Measurements from ENCODE around the gene ADORA1. TPM values are rescaled to one million over a fixed set of nuclear protein-coding genes. Genes with fewer than 3 reads are reported as not detected.

The ADORA1 gene
- total RNA-seq, 2 experiments from 2014 or later, result not detected

- Mint-ChIP-seq H3K27me3 (peaks cover 5% of the 10 kb centered on the region), H3K9me3 (no peaks in the 10 kb centered on the region), H3K27ac (no peak within 1 kb of the TSS), H3K4me1 (ENCODE audit: low read depth) (no peaks in the 10 kb centered on the region), H3K4me3 (no peak within 1 kb of the TSS), H3K36me3 (ENCODE audit: low read depth) (no peaks in the 10 kb centered on the region)
- no peaks in the 10 kb centered on the region for H3K27me3 ChIP-seq (ENCODE audit: control insufficient read depth in 1 of 2, insufficient read depth in 2 of 2, low read length in 2 of 2)
- ChIA-PET CTCF (interaction anchor here (0.7 kb wide), 1 partner anchor 42 kb away, joined by 3 read pairs; no protein-coding TSS in a partner anchor), POLR2A (no interaction called here)
- H3K4me3 ChIP-seq (ENCODE audit: low read length), result no peak within 1 kb of the TSS
- DNase-seq, result peak in 1 of 14 experiments; percentile 4
- no peaks in the 10 kb centered on the region for H3K9me3 ChIP-seq (ENCODE audit: control insufficient read depth in 1 of 2, insufficient read depth in 1 of 2, low read length in 2 of 2)
- TF ChIP-seq CTCF (IDR thresholded peaks at IDR 0.05), result no peak
- H3K36me3 ChIP-seq (ENCODE audit: insufficient read depth, low read length), result no peaks in the 10 kb centered on the region
- H3K27ac ChIP-seq (ENCODE audit: low read depth in 1 of 2, low read length in 2 of 2), result no peak within 1 kb of the TSS
- intact Hi-C loops (cut with DNase I, micrococcal nuclease), result no loop called here
- no peak for ATAC-seq (ENCODE audit: poor library complexity)
- no peaks in the 10 kb centered on the region for H3K4me1 ChIP-seq (ENCODE audit: insufficient read depth, low read length)
Observed at GRCh38 chr1:203186446-203187303, 59.1 kb downstream of the ADORA1 start, which contains the start of gene CHI3L1. Gene CHI3L1 (minus strand): TSS chr1:203186704. CDS start chr1:203186623, 81 bp downstream.

GRCh38 chr1:203187304-203187685 is 59.8 kb downstream of the ADORA1 start:
- no peaks in the 10 kb centered on the region for H3K9me3 Mint-ChIP-seq
- ATAC-seq (ENCODE audit: poor library complexity) (no peak), DNase-seq (peak in 1 of 14 experiments; percentile 2)
- ChIA-PET CTCF (interaction anchor here (0.7 kb wide), 1 partner anchor 43 kb away, joined by 3 read pairs; no protein-coding TSS in a partner anchor), POLR2A (no interaction called here)
- intact Hi-C loops (cut with DNase I, micrococcal nuclease), result no loop called here
- H3K27ac Mint-ChIP-seq, result no peak overlapping the region
- Histone ChIP-seq H3K9me3 (ENCODE audit: control insufficient read depth in 1 of 2, insufficient read depth in 1 of 2, low read length in 2 of 2) (no peaks in the 10 kb centered on the region), H3K27ac (ENCODE audit: low read depth in 1 of 2, low read length in 2 of 2) (no peak overlapping the region), H3K4me3 (ENCODE audit: low read length) (no peak overlapping the region), H3K4me1 (ENCODE audit: insufficient read depth, low read length) (no peaks in the 10 kb centered on the region), H3K36me3 (ENCODE audit: insufficient read depth, low read length) (no peaks in the 10 kb centered on the region), H3K27me3 (ENCODE audit: control insufficient read depth in 1 of 2, insufficient read depth in 2 of 2, low read length in 2 of 2) (no peaks in the 10 kb centered on the region)
- no peaks in the 10 kb centered on the region for H3K4me1 Mint-ChIP-seq (ENCODE audit: low read depth)
- H3K27me3 Mint-ChIP-seq, result peaks cover 5% of the 10 kb centered on the region
- H3K36me3 Mint-ChIP-seq (ENCODE audit: low read depth), result no peaks in the 10 kb centered on the region
- TF ChIP-seq CTCF (IDR thresholded peaks at IDR 0.05), result no peak
- H3K4me3 Mint-ChIP-seq, result no peak overlapping the region

- CTCF ChIA-PET, result interaction anchor here (0.7 kb wide), 1 partner anchor 43 kb away, joined by 3 read pairs; no protein-coding TSS in a partner anchor
- Histone ChIP-seq H3K4me3 (ENCODE audit: low read length) (no peak overlapping the region), H3K9me3 (ENCODE audit: control insufficient read depth in 1 of 2, insufficient read depth in 1 of 2, low read length in 2 of 2) (no peaks in the 10 kb centered on the region), H3K36me3 (ENCODE audit: insufficient read depth, low read length) (no peaks in the 10 kb centered on the region), H3K27me3 (ENCODE audit: control insufficient read depth in 1 of 2, insufficient read depth in 2 of 2, low read length in 2 of 2) (no peaks in the 10 kb centered on the region), H3K27ac (ENCODE audit: low read depth in 1 of 2, low read length in 2 of 2) (no peak overlapping the region), H3K4me1 (ENCODE audit: insufficient read depth, low read length) (no peaks in the 10 kb centered on the region)
- no peaks in the 10 kb centered on the region for H3K36me3 Mint-ChIP-seq (ENCODE audit: low read depth)
- intact Hi-C loops (cut with DNase I, micrococcal nuclease), result no loop called here
- POLR2A ChIA-PET, result no interaction called here
- H3K27ac Mint-ChIP-seq, result no peak overlapping the region
- no peaks in the 10 kb centered on the region for H3K4me1 Mint-ChIP-seq (ENCODE audit: low read depth)
- H3K27me3 Mint-ChIP-seq, result peaks cover 5% of the 10 kb centered on the region
- no peaks in the 10 kb centered on the region for H3K9me3 Mint-ChIP-seq
- DNase-seq (no peak), ATAC-seq (ENCODE audit: poor library complexity) (no peak)
- TF ChIP-seq CTCF (IDR thresholded peaks at IDR 0.05), result no peak
- H3K4me3 Mint-ChIP-seq, result no peak overlapping the region
Observed at GRCh38 chr1:203187689-203188264, 60.3 kb downstream of the ADORA1 start.
